Upper lobe of right lung (tissue), 1 donor: Measurements from ENCODE around the gene FRMD4A. TPM values are rescaled to one million over a fixed set of nuclear protein-coding genes. Genes with fewer than 3 reads are reported as not detected.

Source experiments
- ATAC-seq: fragments of 200-7000 bp; cut with Tn5 transposase; one replicate; pipeline ENCODE4 v1.9.1; 2020; ENCODE audit warnings: mild to moderate bottlenecking, moderate library complexity
- DNase-seq: peaks from one replicate; pipeline ENCODE4 v3.0.0-alpha.2; 2020
- H3K27ac ChIP-seq: fragments of 200-600 bp; one replicate; pipeline ENCODE4 v1.8.0; 2022
- H3K27me3 ChIP-seq: fragments of 200-600 bp; one replicate; pipeline ENCODE4 v1.8.0; 2022; ENCODE audit warnings: mild to moderate bottlenecking
- H3K36me3 ChIP-seq: fragments of 200-600 bp; one replicate; pipeline ENCODE4 v1.8.0; 2022
- H3K4me1 ChIP-seq: fragments of 200-600 bp; one replicate; pipeline ENCODE4 v1.8.0; 2022
- H3K4me3 ChIP-seq: fragments of 200-600 bp; one replicate; pipeline ENCODE4 v1.8.0; 2022; ENCODE audit warnings: mild to moderate bottlenecking
- H3K9me3 ChIP-seq: fragments of 200-600 bp; one replicate; pipeline ENCODE4 v1.8.0; 2022
- intact Hi-C: fragments of 100-400 bp; cut with DNase I; formaldehyde crosslinking; loops from one replicate; pipeline ENCODE4 v1.11.0; 2022
- total RNA-seq: library from RNA; stranded (reverse); fragmentation: NEBNext Ultra II Directional; extraction: Animal tissue kit (Norgen Biotek cat#: 25700); gene quantifications from one replicate; pipeline ENCODE4 v1.2.1, GENCODE V29; 2021
- TF ChIP-seq, protein P1 (sequence below): fragments of 200-600 bp; IDR thresholded peaks from one replicate; pipeline ENCODE4 v1.8.0; 2022; ENCODE audit warnings: antibody characterized with exemption
- donor health status: DM: no; HTN: yes; CAD: no; lungs with severe emphysema.

The FRMD4A gene
- total RNA-seq, 1 donor from 2014 or later = 38.3 TPM

- Histone ChIP-seq H3K36me3 (no peaks in the 10 kb centered on the region), H3K27me3 (no peaks in the 10 kb centered on the region), H3K27ac (no peak overlapping the region), H3K4me1 (peaks cover 6% of the 10 kb centered on the region), H3K4me3 (no peak overlapping the region), H3K9me3 (no peaks in the 10 kb centered on the region)
- DNase-seq (no peak), ATAC-seq (no peak)
- intact Hi-C loops = no loop called here
- TF ChIP-seq, protein P1, sequence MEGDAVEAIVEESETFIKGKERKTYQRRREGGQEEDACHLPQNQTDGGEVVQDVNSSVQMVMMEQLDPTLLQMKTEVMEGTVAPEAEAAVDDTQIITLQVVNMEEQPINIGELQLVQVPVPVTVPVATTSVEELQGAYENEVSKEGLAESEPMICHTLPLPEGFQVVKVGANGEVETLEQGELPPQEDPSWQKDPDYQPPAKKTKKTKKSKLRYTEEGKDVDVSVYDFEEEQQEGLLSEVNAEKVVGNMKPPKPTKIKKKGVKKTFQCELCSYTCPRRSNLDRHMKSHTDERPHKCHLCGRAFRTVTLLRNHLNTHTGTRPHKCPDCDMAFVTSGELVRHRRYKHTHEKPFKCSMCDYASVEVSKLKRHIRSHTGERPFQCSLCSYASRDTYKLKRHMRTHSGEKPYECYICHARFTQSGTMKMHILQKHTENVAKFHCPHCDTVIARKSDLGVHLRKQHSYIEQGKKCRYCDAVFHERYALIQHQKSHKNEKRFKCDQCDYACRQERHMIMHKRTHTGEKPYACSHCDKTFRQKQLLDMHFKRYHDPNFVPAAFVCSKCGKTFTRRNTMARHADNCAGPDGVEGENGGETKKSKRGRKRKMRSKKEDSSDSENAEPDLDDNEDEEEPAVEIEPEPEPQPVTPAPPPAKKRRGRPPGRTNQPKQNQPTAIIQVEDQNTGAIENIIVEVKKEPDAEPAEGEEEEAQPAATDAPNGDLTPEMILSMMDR = no peak
Measured at GRCh38 chr10:13953371-13953770, 377.4 kb downstream of the FRMD4A start.

GRCh38 chr10:13950543-13950939 lies 380.2 kb downstream of the FRMD4A start:
- no peaks in the 10 kb centered on the region for H3K9me3 ChIP-seq
- no peak for DNase-seq
- no peak overlapping the region for H3K27ac ChIP-seq
- H3K4me1 ChIP-seq = peaks cover 11% of the 10 kb centered on the region
- H3K4me3 ChIP-seq = no peak overlapping the region
- intact Hi-C loops = no loop called here
- H3K27me3 ChIP-seq = no peaks in the 10 kb centered on the region
- ATAC-seq = no peak
- TF ChIP-seq, protein P1 = no peak
- no peaks in the 10 kb centered on the region for H3K36me3 ChIP-seq

DNA sequence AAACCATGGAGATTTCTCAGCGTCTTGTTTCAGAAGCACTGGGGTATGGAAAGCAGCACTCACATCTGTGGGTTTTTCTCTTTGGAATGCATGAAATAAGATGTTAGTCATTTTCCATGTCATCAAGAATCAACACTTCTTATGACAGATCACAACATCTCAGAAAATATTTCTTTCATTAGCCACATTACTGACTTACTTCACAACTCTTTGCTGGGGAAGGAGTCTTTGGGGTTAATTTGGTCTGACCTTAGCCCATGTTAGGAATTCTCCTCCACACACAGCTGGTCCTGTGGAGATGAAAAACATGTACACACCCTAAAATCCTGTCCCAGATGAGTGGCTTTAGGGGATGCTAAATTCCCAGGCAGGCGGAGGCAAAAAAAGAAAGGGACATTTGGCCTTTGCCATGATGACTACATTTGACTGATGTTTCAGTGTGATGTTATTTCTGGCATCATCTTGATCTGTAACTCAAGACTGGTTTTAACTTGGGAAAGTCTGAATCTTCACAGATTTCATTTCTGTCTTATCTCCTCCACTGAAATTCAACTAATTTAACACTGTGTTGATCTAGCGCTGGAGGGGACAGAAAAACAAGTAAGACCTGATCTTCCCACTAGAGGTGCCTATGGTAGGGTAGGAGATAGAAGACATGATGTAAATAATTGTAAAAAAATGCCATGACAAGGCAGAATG lies 380.7 kb downstream of the FRMD4A start:
- TF ChIP-seq, protein P1 = no peak
- DNase-seq = no peak
- Histone ChIP-seq H3K9me3 (no peaks in the 10 kb centered on the region), H3K27me3 (no peaks in the 10 kb centered on the region), H3K4me1 (peaks cover 16% of the 10 kb centered on the region), H3K4me3 (no peak overlapping the region), H3K36me3 (no peaks in the 10 kb centered on the region), H3K27ac (no peak overlapping the region)
- intact Hi-C loops = loop anchor here (10.0 kb wide), 1 partner anchor 155 kb away; no protein-coding TSS in a partner anchor
- ATAC-seq = no peak

GRCh38 chr10:13946209-13946460 lies 384.6 kb downstream of the FRMD4A start:
- TF ChIP-seq, protein P1 = no peak
- Histone ChIP-seq H3K36me3 (no peaks in the 10 kb centered on the region), H3K27me3 (no peaks in the 10 kb centered on the region), H3K9me3 (no peaks in the 10 kb centered on the region), H3K27ac (no peak overlapping the region), H3K4me1 (peaks cover 16% of the 10 kb centered on the region), H3K4me3 (no peak overlapping the region)
- ATAC-seq (no peak), DNase-seq (no peak)
- intact Hi-C loops = loop anchor here (10.0 kb wide), 1 partner anchor 151 kb away; no protein-coding TSS in a partner anchor

DNA sequence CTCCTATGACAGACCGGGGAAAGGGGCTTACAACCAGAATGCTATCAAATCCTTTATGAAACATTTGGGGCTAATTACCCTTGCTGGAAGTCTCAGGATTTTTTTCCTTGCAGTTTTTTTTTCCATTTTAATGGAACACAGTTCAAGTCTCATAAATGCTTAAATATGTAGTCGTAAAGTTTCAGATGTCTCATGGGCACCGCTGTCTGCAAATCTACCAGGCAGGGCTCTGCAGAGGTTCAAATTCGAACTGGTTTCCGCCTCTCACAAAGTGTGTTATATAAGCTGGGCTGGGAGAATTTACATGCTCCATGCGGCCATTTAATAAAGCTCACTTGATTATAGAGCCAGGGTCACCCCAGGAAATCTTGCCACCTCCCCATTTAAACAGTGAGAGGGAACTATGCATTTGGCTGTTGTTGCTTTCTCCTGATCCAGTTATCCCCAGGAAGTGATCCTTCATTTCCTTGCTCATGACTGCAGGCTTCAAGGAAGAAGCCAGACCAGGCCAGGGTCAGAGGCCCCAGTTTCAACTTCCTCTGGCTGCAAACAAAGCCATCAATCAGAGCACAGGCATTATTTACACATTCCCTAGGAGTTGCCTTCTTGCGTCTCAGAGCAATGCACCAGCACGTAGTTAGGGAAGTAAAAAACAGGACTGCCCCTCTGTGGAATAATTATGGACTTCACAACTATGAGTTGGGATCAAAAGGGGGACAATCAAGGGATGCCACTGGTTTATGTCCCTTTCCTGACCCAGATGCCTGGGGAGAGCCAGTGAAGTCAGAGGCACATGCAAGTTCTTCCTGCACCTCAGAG lies 385.1 kb downstream of the FRMD4A start:
- TF ChIP-seq, protein P1 = no peak
- peak; percentile 84 for ATAC-seq

More for the DNA sequence above, 385.1 kb downstream of the FRMD4A start:
- H3K27me3 ChIP-seq = no peaks in the 10 kb centered on the region
- H3K27ac ChIP-seq = no peak overlapping the region
- H3K36me3 ChIP-seq = no peaks in the 10 kb centered on the region
- DNase-seq = no peak
- H3K4me1 ChIP-seq = peaks cover 16% of the 10 kb centered on the region
- intact Hi-C loops = loop anchor here (10.0 kb wide), 1 partner anchor 151 kb away; no protein-coding TSS in a partner anchor
- no peak overlapping the region for H3K4me3 ChIP-seq
- no peaks in the 10 kb centered on the region for H3K9me3 ChIP-seq
